Measurements from ENCODE around the gene RC3H2. TPM values are rescaled to one million over a fixed set of nuclear protein-coding genes. Genes with fewer than 3 reads are reported as not detected.
A peak's percentile ranks its signal among the peaks of the same experiment; 100 is the strongest.

RC3H2 gene
- total and polyA plus RNA-seq, 2 of the 8 experiments (the other 6 are each of a cell fraction or from before 2014, with no cell fraction given) = 11.2 to 38.4 TPM

DNA sequence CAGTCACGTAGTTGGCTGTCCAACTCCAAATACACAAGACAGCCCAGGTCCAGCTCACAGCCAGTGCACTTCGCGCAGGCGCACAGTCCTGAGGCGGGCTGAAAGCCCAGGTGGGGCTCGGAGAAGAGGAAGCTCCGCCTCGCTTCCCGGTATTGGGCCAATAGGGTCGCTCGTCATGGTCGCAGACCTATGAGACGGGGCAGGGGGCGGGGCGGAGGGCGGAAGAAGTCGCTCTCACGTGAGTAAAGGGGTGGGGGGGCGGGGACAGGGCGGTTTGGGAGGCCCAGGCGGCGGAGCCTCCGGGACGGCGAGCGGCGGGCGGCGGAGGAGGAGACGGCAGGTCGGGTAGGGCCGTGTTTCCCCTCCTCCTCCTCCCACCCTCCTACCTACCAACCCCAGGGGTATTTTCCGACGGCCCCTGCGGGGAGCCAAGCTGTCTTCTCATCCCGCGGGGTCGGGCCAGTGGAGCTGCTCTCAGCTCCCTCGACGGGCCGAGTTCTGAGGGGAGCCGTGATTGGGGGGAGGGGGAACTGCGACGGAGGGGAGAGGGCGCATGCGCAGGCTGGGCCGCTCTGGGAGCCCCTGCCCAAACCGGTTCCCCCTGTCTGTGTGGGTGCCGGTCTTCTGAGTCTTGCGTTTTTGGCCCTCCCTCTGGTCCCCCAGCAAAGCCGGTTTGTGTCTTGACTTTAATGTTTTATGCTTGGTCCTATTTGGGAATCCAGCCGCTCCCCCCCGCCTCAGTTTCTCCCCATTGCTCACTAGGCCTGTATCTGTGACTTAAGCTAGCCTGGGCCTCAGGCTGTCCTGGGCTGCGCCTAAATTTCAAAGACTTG is 35.8 kb upstream of the RC3H2 start, which contains the start of gene RABGAP1 (continued):
- TF ChIP-seq EZH2 (IDR thresholded peaks at IDR 0.05; ENCODE audit: low read depth, low read length, severe bottlenecking) (no peak), CEBPB (IDR thresholded peaks at IDR 0.05; ENCODE audit: low read depth, low read length) (no peak), NANOG (IDR thresholded peaks at IDR 0.05; ENCODE audit: insufficient read depth, low read depth, low read length, poor library complexity, severe bottlenecking) (no peak), BCL11A (IDR thresholded peaks at IDR 0.05; ENCODE audit: low read depth in 2 of 2, low read length in 2 of 2) (no peak), GABPA (IDR thresholded peaks at IDR 0.05; ENCODE audit: borderline replicate concordance, insufficient read depth, low read length) (no peak), HDAC2 (IDR thresholded peaks at IDR 0.05; ENCODE audit: borderline replicate concordance in 1 of 2, low read depth in 2 of 2, low read length in 2 of 2) (no peak), EP300 (IDR thresholded peaks at IDR 0.05; ENCODE audit: borderline replicate concordance in 1 of 2, low read depth in 2 of 2, low read length in 2 of 2) (no peak), CREB1 (IDR thresholded peaks at IDR 0.05) (peak; percentile 91), CBX8 (IDR thresholded peaks at IDR 0.05; ENCODE audit: borderline replicate concordance, low read depth, low read length) (no peak)
